ENCODE measurements around the gene OR10G2. TPM values are rescaled to one million over a fixed set of nuclear protein-coding genes. Genes with fewer than 3 reads are reported as not detected.

OR10G2 gene
- total RNA-seq, result not detected in 2 replicates

DNA sequence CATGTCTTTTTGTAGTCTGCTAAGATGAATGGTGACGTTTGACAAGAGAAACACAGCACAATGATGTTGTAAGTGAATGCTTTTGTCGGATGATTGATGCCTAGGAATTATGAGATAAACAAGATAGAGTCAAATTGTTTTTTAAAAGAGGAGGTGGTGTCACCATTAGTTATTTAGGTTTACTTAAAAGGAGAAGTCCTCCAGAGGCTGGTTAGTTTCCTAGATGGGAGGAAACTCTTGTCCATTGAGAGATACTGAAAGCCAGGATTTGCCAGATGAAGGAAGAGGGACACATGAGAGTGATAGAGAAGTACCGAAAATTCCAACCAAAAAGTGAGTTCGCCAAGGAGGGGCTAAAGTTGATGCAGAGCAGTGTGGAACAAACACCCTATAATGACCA lies at the start of gene OR10G2:
Gene OR10G2 (minus strand): TSS at position 101 of the 400 bp plus-strand sequence. CDS start 98 bp downstream, at position 3.
- DNase-seq (ENCODE audit: low read depth), result no peak
- no peak for TF ChIP-seq CTCF (IDR thresholded peaks at IDR 0.05; ENCODE audit: insufficient read depth, low read length, poor library complexity, severe bottlenecking)
- Histone ChIP-seq H3K36me3 (ENCODE audit: control insufficient read depth, insufficient read depth, low read length) (no peaks in the 10 kb centered on the region), H3K4me3 (ENCODE audit: low read depth, low read length) (no peak within 1 kb of the TSS), H3K27me3 (ENCODE audit: control insufficient read depth, insufficient read depth, low read length) (no peaks in the 10 kb centered on the region)

DNA sequence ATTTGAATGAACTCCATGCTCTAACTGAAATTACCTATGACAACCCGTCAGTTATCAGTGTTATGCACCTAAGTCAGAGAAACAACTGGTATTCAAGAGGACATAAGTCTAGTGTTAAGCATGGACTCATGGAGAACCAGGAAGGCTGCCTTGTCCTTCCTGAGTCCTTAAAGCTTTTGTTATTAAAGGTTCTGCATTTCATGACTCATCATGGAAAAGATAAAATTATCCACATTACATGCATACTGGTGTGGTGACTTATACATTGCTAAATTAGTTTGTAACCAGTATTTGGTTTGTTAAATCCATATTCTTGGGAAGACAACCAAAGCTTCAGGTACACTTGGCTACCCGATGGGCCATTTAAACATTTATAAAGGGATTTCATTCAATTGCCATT lies 45.3 kb upstream of the OR10G2 start:
- TF ChIP-seq CTCF (IDR thresholded peaks at IDR 0.05; ENCODE audit: insufficient read depth, low read length, poor library complexity, severe bottlenecking), result no peak
- no peak overlapping the region for H3K4me3 ChIP-seq (ENCODE audit: low read depth, low read length)
- DNase-seq (ENCODE audit: low read depth), result no peak
- no peaks in the 10 kb centered on the region for H3K27me3 ChIP-seq (ENCODE audit: control insufficient read depth, insufficient read depth, low read length)
- no peaks in the 10 kb centered on the region for H3K36me3 ChIP-seq (ENCODE audit: control insufficient read depth, insufficient read depth, low read length)

DNA sequence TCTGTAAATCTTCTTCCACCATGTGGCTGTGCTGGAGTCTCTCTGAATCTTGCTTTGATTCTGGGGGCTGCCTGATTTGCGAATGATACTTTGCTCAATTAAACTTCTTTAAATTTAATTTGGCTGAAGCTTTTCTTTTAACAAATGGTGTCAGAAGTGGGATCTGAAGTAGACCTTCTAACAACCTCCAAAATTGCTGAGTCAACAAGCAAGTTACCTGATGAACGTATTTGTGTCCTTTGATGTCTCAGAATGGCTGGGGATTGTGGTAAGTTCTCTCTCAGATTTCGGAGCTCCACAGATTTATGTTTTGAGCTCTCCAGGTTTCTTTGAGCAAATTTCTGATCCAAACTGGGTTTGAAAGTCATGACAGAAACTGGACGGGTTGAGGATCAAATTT lies 40.8 kb upstream of the OR10G2 start:
- DNase-seq (ENCODE audit: low read depth), result no peak

DNA sequence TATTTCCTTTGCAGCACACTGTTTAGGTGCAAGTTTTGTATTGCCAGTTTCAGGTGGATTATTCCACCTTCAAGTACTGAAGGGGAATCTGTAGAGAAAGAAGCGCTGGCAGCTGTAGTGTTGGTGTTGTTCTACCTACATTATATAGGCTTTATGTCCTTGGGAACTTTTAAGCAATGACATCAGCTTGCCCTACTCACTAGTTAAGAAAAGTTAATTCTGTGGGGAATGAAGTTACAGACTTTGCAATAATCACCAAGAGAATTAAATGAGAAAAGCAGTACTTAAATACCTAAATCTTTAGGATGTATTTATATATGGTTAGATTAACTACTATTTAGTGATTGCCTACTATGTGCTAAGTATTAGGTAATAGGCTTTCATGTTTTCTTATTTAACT lies 39.0 kb upstream of the OR10G2 start, which contains the start of gene OR4E1:
Gene OR4E1 (minus strand): TSS at position 101 of the 400 bp plus-strand sequence. CDS start 2,883 bp downstream, outside the sequence.
- TF ChIP-seq CTCF (IDR thresholded peaks at IDR 0.05; ENCODE audit: insufficient read depth, low read length, poor library complexity, severe bottlenecking), result no peak
- no peaks in the 10 kb centered on the region for H3K27me3 ChIP-seq (ENCODE audit: control insufficient read depth, insufficient read depth, low read length)
- no peak within 1 kb of the TSS for H3K4me3 ChIP-seq (ENCODE audit: low read depth, low read length)
- no peaks in the 10 kb centered on the region for H3K36me3 ChIP-seq (ENCODE audit: control insufficient read depth, insufficient read depth, low read length)
- no peak for DNase-seq (ENCODE audit: low read depth)

More for the DNA sequence above, 40.8 kb upstream of the OR10G2 start:
- no peak overlapping the region for H3K4me3 ChIP-seq (ENCODE audit: low read depth, low read length)
- no peaks in the 10 kb centered on the region for H3K36me3 ChIP-seq (ENCODE audit: control insufficient read depth, insufficient read depth, low read length)
- TF ChIP-seq CTCF (IDR thresholded peaks at IDR 0.05; ENCODE audit: insufficient read depth, low read length, poor library complexity, severe bottlenecking), result no peak
- H3K27me3 ChIP-seq (ENCODE audit: control insufficient read depth, insufficient read depth, low read length), result no peaks in the 10 kb centered on the region

- no peak for TF ChIP-seq CTCF (IDR thresholded peaks at IDR 0.05; ENCODE audit: insufficient read depth, low read length, poor library complexity, severe bottlenecking)
- no peak for DNase-seq (ENCODE audit: low read depth)
- Histone ChIP-seq H3K27me3 (ENCODE audit: control insufficient read depth, insufficient read depth, low read length) (no peaks in the 10 kb centered on the region), H3K36me3 (ENCODE audit: control insufficient read depth, insufficient read depth, low read length) (no peaks in the 10 kb centered on the region), H3K4me3 (ENCODE audit: low read depth, low read length) (no peak overlapping the region)
Observed at GRCh38 chr14:21672116-21672515, 37.4 kb upstream of the OR10G2 start.

DNA sequence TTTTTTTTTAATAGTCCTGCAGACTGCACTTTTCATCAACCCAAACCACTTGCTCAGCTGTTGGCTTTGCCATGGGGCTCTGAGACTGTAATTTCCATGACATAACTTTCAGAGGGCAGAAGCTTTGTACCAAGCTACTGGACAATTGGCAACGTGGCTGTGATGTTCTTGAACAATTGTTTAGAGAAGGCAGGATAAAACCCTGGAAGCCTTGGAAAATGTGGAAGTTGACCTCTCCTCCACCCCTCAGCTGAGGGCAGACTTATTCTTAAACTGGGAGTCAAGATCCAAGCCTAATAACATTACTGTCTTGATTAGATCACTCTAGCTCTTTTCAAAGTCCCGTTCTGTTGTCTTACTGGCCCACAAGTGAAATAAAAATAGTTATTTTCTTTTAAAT lies 36.6 kb upstream of the OR10G2 start:
- DNase-seq (ENCODE audit: low read depth), result no peak
- H3K4me3 ChIP-seq (ENCODE audit: low read depth, low read length), result no peak overlapping the region
- no peaks in the 10 kb centered on the region for H3K36me3 ChIP-seq (ENCODE audit: control insufficient read depth, insufficient read depth, low read length)
- no peaks in the 10 kb centered on the region for H3K27me3 ChIP-seq (ENCODE audit: control insufficient read depth, insufficient read depth, low read length)
- no peak for TF ChIP-seq CTCF (IDR thresholded peaks at IDR 0.05; ENCODE audit: insufficient read depth, low read length, poor library complexity, severe bottlenecking)
